Cardiac muscle cell (in vitro differentiated cells and primary cell): Measurements from ENCODE around the gene TAF6. TPM values are rescaled to one million over a fixed set of nuclear protein-coding genes. Genes with fewer than 3 reads are reported as not detected.
A peak's percentile ranks its signal among the peaks of the same experiment; 100 is the strongest.

Experiments
- DNase-seq, 2 donors: peaks; one replicate each; pipeline versions ENCODE4 v3.0.0 to v3.0.0-alpha.2; 2010 to 2017; ENCODE audit warnings: low read depth in 1 of 2, low spot score in 1 of 2
- H3K27ac ChIP-seq: fragments of 200-600 bp; sonication (generic); 2 replicates; pipeline ENCODE4 v1.5.1; 2016
- H3K27me3 ChIP-seq: fragments of 200-600 bp; sonication (generic); 2 replicates; pipeline ENCODE4 v1.6.0; 2016; ENCODE audit warnings: control low read depth
- H3K36me3 ChIP-seq: fragments of 200-600 bp; sonication (generic); 2 replicates; pipeline ENCODE4 v1.5.1; 2016; ENCODE audit warnings: control low read depth
- H3K4me1 ChIP-seq: fragments of 200-600 bp; sonication (generic); 2 replicates; pipeline ENCODE4 v1.8.1; 2017; ENCODE audit warnings: low read depth, mild to moderate bottlenecking, mixed run types
- H3K4me3 ChIP-seq: fragments of 200-600 bp; sonication (generic); 2 replicates; pipeline ENCODE4 v1.5.1; 2016; ENCODE audit warnings: mild to moderate bottlenecking
- H3K9me3 ChIP-seq: fragments of 200-600 bp; sonication (generic); 2 replicates; pipeline ENCODE4 v1.5.1; 2017; ENCODE audit warnings: low read depth, mild to moderate bottlenecking, control low read depth
- polyA plus RNA-seq: library from polyadenylated mRNA; unstranded; fragments of >200 nt; fragmentation: Nextera tagmentation; extraction: Ambion mirVana; gene quantifications from 2 replicates; pipeline ENCODE4 v1.2.1, GENCODE V29; 2016
- total RNA-seq: library from RNA; depleted of rRNA; stranded (reverse); fragments of >200 nt; gene quantifications from 2 replicates; pipeline ENCODE4 v1.2.3, GENCODE V29; 2016
- TF ChIP-seq, protein P1 (sequence below): IDR thresholded peaks from 2 replicates; pipeline ENCODE4 v1.5.1; 2012; ENCODE audit warnings: low read depth, mild to moderate bottlenecking, low read length

Gene TAF6
- total and polyA plus RNA-seq, 2 experiments from 2014 or later, result 99.4 to 163 TPM

GRCh38 chr7:100126239-100126930 is 7.2 kb upstream of the TAF6 start:
- TF ChIP-seq, protein P1, sequence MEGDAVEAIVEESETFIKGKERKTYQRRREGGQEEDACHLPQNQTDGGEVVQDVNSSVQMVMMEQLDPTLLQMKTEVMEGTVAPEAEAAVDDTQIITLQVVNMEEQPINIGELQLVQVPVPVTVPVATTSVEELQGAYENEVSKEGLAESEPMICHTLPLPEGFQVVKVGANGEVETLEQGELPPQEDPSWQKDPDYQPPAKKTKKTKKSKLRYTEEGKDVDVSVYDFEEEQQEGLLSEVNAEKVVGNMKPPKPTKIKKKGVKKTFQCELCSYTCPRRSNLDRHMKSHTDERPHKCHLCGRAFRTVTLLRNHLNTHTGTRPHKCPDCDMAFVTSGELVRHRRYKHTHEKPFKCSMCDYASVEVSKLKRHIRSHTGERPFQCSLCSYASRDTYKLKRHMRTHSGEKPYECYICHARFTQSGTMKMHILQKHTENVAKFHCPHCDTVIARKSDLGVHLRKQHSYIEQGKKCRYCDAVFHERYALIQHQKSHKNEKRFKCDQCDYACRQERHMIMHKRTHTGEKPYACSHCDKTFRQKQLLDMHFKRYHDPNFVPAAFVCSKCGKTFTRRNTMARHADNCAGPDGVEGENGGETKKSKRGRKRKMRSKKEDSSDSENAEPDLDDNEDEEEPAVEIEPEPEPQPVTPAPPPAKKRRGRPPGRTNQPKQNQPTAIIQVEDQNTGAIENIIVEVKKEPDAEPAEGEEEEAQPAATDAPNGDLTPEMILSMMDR, result no peak
- peak overlapping the region; percentile 46 for H3K4me3 ChIP-seq
- H3K27ac ChIP-seq, result peak overlapping the region; percentile 93
- H3K4me1 ChIP-seq, result no peaks in the 10 kb centered on the region
- H3K27me3 ChIP-seq, result no peaks in the 10 kb centered on the region
- DNase-seq, result no peak
- no peaks in the 10 kb centered on the region for H3K36me3 ChIP-seq
- H3K9me3 ChIP-seq, result no peaks in the 10 kb centered on the region

DNA sequence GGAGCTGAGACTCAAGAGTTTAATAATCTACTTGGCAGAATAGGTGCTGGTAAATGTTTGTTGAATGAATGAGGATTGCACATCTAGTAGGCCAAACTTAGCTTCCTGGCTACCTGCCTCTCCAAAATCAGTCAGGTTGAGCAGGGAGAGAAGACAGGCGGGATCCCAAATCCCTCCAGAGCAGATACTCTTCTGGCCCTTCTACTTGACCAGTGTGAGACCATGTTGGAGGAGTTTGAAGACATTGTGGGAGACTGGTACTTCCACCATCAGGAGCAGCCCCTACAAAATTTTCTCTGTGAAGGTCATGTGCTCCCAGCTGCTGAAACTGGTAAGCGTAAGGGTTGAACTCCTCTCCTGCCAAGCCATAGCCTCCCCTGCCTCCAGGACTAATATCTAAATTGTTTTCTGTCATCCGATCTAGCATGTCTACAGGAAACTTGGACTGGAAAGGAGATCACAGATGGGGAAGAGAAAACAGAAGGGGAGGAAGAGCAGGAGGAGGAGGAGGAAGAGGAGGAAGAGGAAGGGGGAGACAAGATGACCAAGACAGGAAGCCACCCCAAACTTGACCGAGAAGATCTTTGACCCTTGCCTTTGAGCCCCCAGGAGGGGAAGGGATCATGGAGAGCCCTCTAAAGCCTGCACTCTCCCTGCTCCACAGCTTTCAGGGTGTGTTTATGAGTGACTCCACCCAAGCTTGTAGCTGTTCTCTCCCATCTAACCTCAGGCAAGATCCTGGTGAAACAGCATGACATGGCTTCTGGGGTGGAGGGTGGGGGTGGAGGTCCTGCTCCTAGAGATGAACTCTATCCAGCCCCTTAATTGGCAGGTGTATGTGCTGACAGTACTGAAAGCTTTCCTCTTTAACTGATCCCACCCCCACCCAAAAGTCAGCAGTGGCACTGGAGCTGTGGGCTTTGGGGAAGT is 5.4 kb upstream of the TAF6 start:
- Histone ChIP-seq H3K4me1 (peaks cover 8% of the 10 kb centered on the region), H3K27ac (no peak overlapping the region), H3K4me3 (no peak overlapping the region), H3K36me3 (no peaks in the 10 kb centered on the region), H3K27me3 (no peaks in the 10 kb centered on the region), H3K9me3 (no peaks in the 10 kb centered on the region)
- TF ChIP-seq, protein P1, result no peak
- DNase-seq, result no peak

DNA sequence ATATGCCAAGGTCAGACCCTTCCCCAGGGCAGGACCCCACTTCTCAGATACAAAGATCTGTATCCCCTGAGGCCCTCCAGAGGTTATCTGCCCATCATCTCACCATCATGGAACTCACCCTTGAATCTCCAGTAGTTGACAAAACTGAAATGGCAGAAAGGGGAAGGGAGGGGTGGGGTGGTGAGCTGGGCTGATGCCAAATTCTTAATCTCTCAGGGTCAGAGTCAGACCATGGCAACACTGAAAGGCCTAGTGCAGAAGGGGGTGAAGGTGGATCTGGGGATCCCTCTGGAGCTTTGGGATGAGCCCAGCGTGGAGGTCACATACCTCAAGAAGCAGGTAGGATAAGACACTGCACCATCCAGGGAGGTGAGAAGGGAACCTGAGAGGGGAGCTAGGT is 3.4 kb upstream of the TAF6 start:
- Histone ChIP-seq H3K27me3 (no peaks in the 10 kb centered on the region), H3K9me3 (no peaks in the 10 kb centered on the region), H3K4me3 (no peak overlapping the region), H3K27ac (no peak overlapping the region), H3K36me3 (no peaks in the 10 kb centered on the region), H3K4me1 (peaks cover 8% of the 10 kb centered on the region)
- TF ChIP-seq, protein P1, result no peak
- no peak for DNase-seq

DNA sequence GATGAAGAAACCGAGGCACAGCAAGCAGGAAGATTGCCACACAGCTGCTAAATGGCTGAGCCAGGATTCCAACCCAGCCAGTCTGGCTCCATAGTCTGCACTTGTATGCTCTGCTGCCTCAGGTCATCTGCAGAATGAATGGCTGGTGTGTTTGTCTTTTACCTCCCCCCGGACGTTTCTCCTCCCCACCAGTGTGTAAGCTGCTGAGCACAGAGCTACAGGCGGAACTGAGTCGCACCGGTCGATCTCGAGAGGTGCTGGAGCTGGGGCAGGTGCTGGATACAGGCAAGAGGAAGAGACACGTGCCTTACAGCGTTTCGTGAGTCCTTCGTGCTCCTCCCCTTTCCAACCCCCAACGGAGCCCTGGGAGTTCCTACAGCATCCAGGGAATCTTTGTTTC is 2.9 kb upstream of the TAF6 start:
- no peak overlapping the region for H3K27ac ChIP-seq
- peaks cover 8% of the 10 kb centered on the region for H3K4me1 ChIP-seq
- no peaks in the 10 kb centered on the region for H3K27me3 ChIP-seq
- no peak for DNase-seq
- H3K4me3 ChIP-seq, result no peak overlapping the region
- H3K9me3 ChIP-seq, result no peaks in the 10 kb centered on the region
- TF ChIP-seq, protein P1, result no peak
- H3K36me3 ChIP-seq, result no peaks in the 10 kb centered on the region

DNA sequence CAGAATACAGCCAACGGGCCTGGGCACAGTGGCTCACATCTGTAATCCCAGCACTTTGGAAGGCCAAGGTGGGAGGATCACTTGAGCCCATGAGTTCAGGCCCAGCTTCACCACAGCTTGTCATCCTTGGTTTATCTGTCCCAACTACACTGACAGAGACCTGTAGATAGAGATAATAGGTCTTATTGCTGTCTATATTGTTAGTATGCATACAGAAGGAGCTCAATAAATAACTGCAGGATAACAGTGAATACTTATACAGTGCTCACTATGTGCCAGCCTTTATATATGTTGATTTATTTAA is 1.5 kb upstream of the TAF6 start:
- no peak for DNase-seq
- Histone ChIP-seq H3K27ac (no peak overlapping the region), H3K36me3 (no peaks in the 10 kb centered on the region), H3K27me3 (no peaks in the 10 kb centered on the region), H3K4me3 (no peak overlapping the region), H3K4me1 (peaks cover 8% of the 10 kb centered on the region), H3K9me3 (no peaks in the 10 kb centered on the region)
- TF ChIP-seq, protein P1, result no peak
